ENCODE results near the gene RAVER1. TPM values are rescaled to one million over a fixed set of nuclear protein-coding genes. Genes with fewer than 3 reads are reported as not detected.

The RAVER1 gene
- total RNA-seq, 3 donors from 2014 or later (not counting 1 experiment from before 2014, with no cell fraction given): 42.5 to 64.3 (median 55.9) TPM

- intact Hi-C loops (cut with micrococcal nuclease): no loop called here
- H3K9me3 ChIP-seq (ENCODE audit: control insufficient read depth, insufficient read depth, low read length): no peaks in the 10 kb centered on the region
- no peaks in the 10 kb centered on the region for H3K27me3 Mint-ChIP-seq (ENCODE audit: low read depth in 2 of 2)
- H3K9me3 Mint-ChIP-seq: no peaks in the 10 kb centered on the region
- no peaks in the 10 kb centered on the region for H3K27me3 ChIP-seq (ENCODE audit: control insufficient read depth, insufficient read depth, low read length)
- H3K36me3 Mint-ChIP-seq: no peaks in the 10 kb centered on the region
- H3K4me1 Mint-ChIP-seq: peaks cover 0 to 2% of the 10 kb centered on the region in 2 donors
- H3K27ac ChIP-seq (ENCODE audit: low read length): no peak within 1 kb of the TSS
- WGBS (ENCODE audit: insufficient coverage): 94% methylated on average over 23 of the region's 24 CpGs
- H3K4me3 ChIP-seq (ENCODE audit: low read length): no peak within 1 kb of the TSS
- no peak within 1 kb of the TSS for H3K4me3 Mint-ChIP-seq
- no peak for ATAC-seq
- DNase-seq: no peak
- H3K27ac Mint-ChIP-seq: no peak within 1 kb of the TSS
- H3K36me3 ChIP-seq (ENCODE audit: control insufficient read depth, insufficient read depth, low read length): no peaks in the 10 kb centered on the region
- H3K4me1 ChIP-seq (ENCODE audit: control insufficient read depth, insufficient read depth, low read length): peaks cover 10% of the 10 kb centered on the region
- TF ChIP-seq CTCF (IDR thresholded peaks at IDR 0.05): no peak
Measured at GRCh38 chr19:10309423-10309822, 23.9 kb downstream of the RAVER1 start, which contains the start of gene ZGLP1. Gene ZGLP1, minus strand, starts transcription at chr19:10309815.

- H3K9me3 ChIP-seq (ENCODE audit: control insufficient read depth, insufficient read depth, low read length): no peaks in the 10 kb centered on the region
- WGBS (ENCODE audit: insufficient coverage): no CpG with 5 or more reads among the region's 5 CpGs
- H3K27me3 ChIP-seq (ENCODE audit: control insufficient read depth, insufficient read depth, low read length): no peaks in the 10 kb centered on the region
- no peak for ATAC-seq
- no peaks in the 10 kb centered on the region for H3K4me1 Mint-ChIP-seq
- no peaks in the 10 kb centered on the region for H3K9me3 Mint-ChIP-seq
- no peaks in the 10 kb centered on the region for H3K36me3 Mint-ChIP-seq
- H3K4me3 Mint-ChIP-seq: no peak overlapping the region
- no peak for DNase-seq
- TF ChIP-seq CTCF (IDR thresholded peaks at IDR 0.05): no peak
- H3K36me3 ChIP-seq (ENCODE audit: control insufficient read depth, insufficient read depth, low read length): no peaks in the 10 kb centered on the region
- H3K27me3 Mint-ChIP-seq (ENCODE audit: low read depth in 2 of 2): no peaks in the 10 kb centered on the region
- intact Hi-C loops (cut with micrococcal nuclease): no loop called here
- H3K27ac ChIP-seq (ENCODE audit: low read length): no peak overlapping the region
- H3K4me3 ChIP-seq (ENCODE audit: low read length): no peak overlapping the region
- peaks cover 10% of the 10 kb centered on the region for H3K4me1 ChIP-seq (ENCODE audit: control insufficient read depth, insufficient read depth, low read length)
- H3K27ac Mint-ChIP-seq: no peak overlapping the region
Measured at GRCh38 chr19:10306327-10306726, 27.0 kb downstream of the RAVER1 start.

- Histone ChIP-seq H3K27ac (ENCODE audit: low read length) (no peak overlapping the region), H3K27me3 (ENCODE audit: control insufficient read depth, insufficient read depth, low read length) (no peaks in the 10 kb centered on the region), H3K4me1 (ENCODE audit: control insufficient read depth, insufficient read depth, low read length) (peaks cover 10% of the 10 kb centered on the region), H3K36me3 (ENCODE audit: control insufficient read depth, insufficient read depth, low read length) (no peaks in the 10 kb centered on the region), H3K4me3 (ENCODE audit: low read length) (no peak overlapping the region), H3K9me3 (ENCODE audit: control insufficient read depth, insufficient read depth, low read length) (no peaks in the 10 kb centered on the region)
- intact Hi-C loops (cut with micrococcal nuclease): no loop called here
- no peak for TF ChIP-seq CTCF (IDR thresholded peaks at IDR 0.05)
- no peaks in the 10 kb centered on the region for H3K36me3 Mint-ChIP-seq
- WGBS (ENCODE audit: insufficient coverage): 53% methylated on average over 17 of the region's 17 CpGs
- H3K27me3 Mint-ChIP-seq (ENCODE audit: low read depth in 2 of 2): no peaks in the 10 kb centered on the region
- H3K9me3 Mint-ChIP-seq: no peaks in the 10 kb centered on the region
- no peaks in the 10 kb centered on the region for H3K4me1 Mint-ChIP-seq
- no peak overlapping the region for H3K27ac Mint-ChIP-seq
- no peak for ATAC-seq
- H3K4me3 Mint-ChIP-seq: no peak overlapping the region
- peak in 1 of 2 donors; percentile 4 for DNase-seq
Measured at GRCh38 chr19:10305139-10305806, 28.1 kb downstream of the RAVER1 start.
